HG02938 (cell line): Measurements from ENCODE around the gene ADGRG6.
A peak's percentile ranks its signal among the peaks of the same experiment; 100 is the strongest.

Experiments used
- ATAC-seq: cut with Tn5 transposase; IDR thresholded peaks from one replicate; pipeline ENCODE4 v1.9.1; 2021; ENCODE audit warnings: mild to moderate bottlenecking, moderate library complexity; ENCODE audit not compliant: unreplicated experiment

The ADGRG6 gene

GRCh38 chr6:142474531-142475289 is 172.9 kb downstream of the ADGRG6 start:
- peak; percentile 68 for ATAC-seq

- no peak for ATAC-seq
These were observed 174.6 kb downstream of the ADGRG6 start for GRCh38 chr6:142476452-142476851.

GRCh38 chr6:142478117-142478516 is 176.3 kb downstream of the ADGRG6 start:
- ATAC-seq: no peak

- ATAC-seq: no peak
These were observed 179.7 kb downstream of the ADGRG6 start for GRCh38 chr6:142481466-142481865.

- ATAC-seq: no peak
These were observed 180.4 kb downstream of the ADGRG6 start for GRCh38 chr6:142482249-142482648.

- ATAC-seq: no peak
These were observed 181.2 kb downstream of the ADGRG6 start for GRCh38 chr6:142482974-142483373.

- no peak for ATAC-seq
These were observed 183.4 kb downstream of the ADGRG6 start for GRCh38 chr6:142485256-142485655.

- ATAC-seq: no peak
These were observed 188.2 kb downstream of the ADGRG6 start for GRCh38 chr6:142489722-142490610.
